Measurements from ENCODE around the gene CHD2.

CHD2 gene

GRCh38 chr15:92901072-92901761, 1.1 kb downstream of the CHD2 start:
- no peak for TF ChIP-seq CTCF (IDR thresholded peaks at IDR 0.05; ENCODE audit: low read depth, low read length, missing control alignments)
- peak overlapping the region; percentile 67 for H3K4me3 ChIP-seq (replicated peaks; ENCODE audit: low read depth, low read length)
- no peak for DNase-seq (ENCODE audit: extremely low read depth, low read depth)

GRCh38 chr15:92901995-92902394, 1.9 kb downstream of the CHD2 start:
- DNase-seq (ENCODE audit: extremely low read depth, low read depth) = no peak
- no peak for TF ChIP-seq CTCF (IDR thresholded peaks at IDR 0.05; ENCODE audit: low read depth, low read length, missing control alignments)
- H3K4me3 ChIP-seq (replicated peaks; ENCODE audit: low read depth, low read length) = peak overlapping the region; percentile 67

- peak overlapping the region; percentile 67 for H3K4me3 ChIP-seq (replicated peaks; ENCODE audit: low read depth, low read length)
- no peak for TF ChIP-seq CTCF (IDR thresholded peaks at IDR 0.05; ENCODE audit: low read depth, low read length, missing control alignments)
- no peak for DNase-seq (ENCODE audit: extremely low read depth, low read depth)
These were observed 2.8 kb downstream of the CHD2 start for GRCh38 chr15:92902737-92903593.

GRCh38 chr15:92903631-92903965, 3.5 kb downstream of the CHD2 start:
- no peak for DNase-seq (ENCODE audit: extremely low read depth, low read depth)
- H3K4me3 ChIP-seq (replicated peaks; ENCODE audit: low read depth, low read length) = peak overlapping the region; percentile 67
- no peak for TF ChIP-seq CTCF (IDR thresholded peaks at IDR 0.05; ENCODE audit: low read depth, low read length, missing control alignments)

GRCh38 chr15:92903966-92904721, 4.0 kb downstream of the CHD2 start:
- peak; percentile 95 for DNase-seq (ENCODE audit: extremely low read depth, low read depth)
- H3K4me3 ChIP-seq (replicated peaks; ENCODE audit: low read depth, low read length) = peak overlapping the region; percentile 67
- no peak for TF ChIP-seq CTCF (IDR thresholded peaks at IDR 0.05; ENCODE audit: low read depth, low read length, missing control alignments)

- TF ChIP-seq CTCF (IDR thresholded peaks at IDR 0.05; ENCODE audit: low read depth, low read length, missing control alignments) = no peak
- DNase-seq (ENCODE audit: extremely low read depth, low read depth) = no peak
- H3K4me3 ChIP-seq (replicated peaks; ENCODE audit: low read depth, low read length) = peak overlapping the region; percentile 57
These were observed 4.8 kb downstream of the CHD2 start for GRCh38 chr15:92904722-92905571.

All from HFF-Myc (cell line).